Dendritic cell treated with granulocyte-macrophage colony-stimulating factor and Interleukin-4, amounts not matched to agents 40 ng/mL and 50 ng/mL, for 4 days (primary cell): Measurements from ENCODE around the gene PRSS22.
"Not testable (repeated sequence)": the region's sequence is repeated elsewhere in the genome, so short reads cannot be mapped to it uniquely, and the experiment has no call there.

ENCODE experiments used
- H3K27ac Mint-ChIP-seq: one replicate; pipeline ENCODE4 v1.8.0; 2022; ENCODE audit warnings: mild to moderate bottlenecking, mixed read lengths
- H3K27me3 Mint-ChIP-seq: one replicate; pipeline ENCODE4 v1.8.0; 2022; ENCODE audit warnings: mild to moderate bottlenecking, mixed read lengths
- H3K36me3 Mint-ChIP-seq: one replicate; pipeline ENCODE4 v1.8.0; 2022; ENCODE audit warnings: low read depth, mixed read lengths
- H3K4me1 Mint-ChIP-seq: one replicate; pipeline ENCODE4 v1.8.0; 2022; ENCODE audit warnings: low read depth, mixed read lengths
- H3K4me3 Mint-ChIP-seq: one replicate; pipeline ENCODE4 v1.8.0; 2022; ENCODE audit warnings: mild to moderate bottlenecking, moderate library complexity, mixed read lengths
- H3K9me3 Mint-ChIP-seq: one replicate; pipeline ENCODE4 v1.8.0; 2022; ENCODE audit warnings: mixed read lengths
- intact Hi-C: fragments of 100-400 bp; cut with micrococcal nuclease; formaldehyde crosslinking; loops from one replicate; pipeline ENCODE4 v1.15.0; 2022

PRSS22 gene

GRCh38 chr16:2857451-2858244, at the start of gene PRSS22:
PRSS22 (minus strand) TSS chr16:2858170; CDS start chr16:2858104, 66 bp downstream.
- no peaks in the 10 kb centered on the region for H3K36me3 Mint-ChIP-seq
- intact Hi-C loops = no loop called here
- H3K27ac Mint-ChIP-seq = peak within 1 kb of the TSS; percentile 3
- peaks cover 59% of the 10 kb centered on the region for H3K27me3 Mint-ChIP-seq
- H3K4me3 Mint-ChIP-seq = peak within 1 kb of the TSS; percentile 72
- peaks cover 41% of the 10 kb centered on the region for H3K4me1 Mint-ChIP-seq
- H3K9me3 Mint-ChIP-seq = peaks cover 24% of the 10 kb centered on the region

GRCh38 chr16:2907084-2907753, 49.2 kb upstream of the PRSS22 start:
- H3K9me3 Mint-ChIP-seq, H3K27me3 Mint-ChIP-seq, H3K4me3 Mint-ChIP-seq, intact Hi-C loops, H3K36me3 Mint-ChIP-seq: not testable (repeated sequence)
- H3K4me1 Mint-ChIP-seq = peaks cover 33% of the 10 kb centered on the region
- H3K27ac Mint-ChIP-seq = peak overlapping the region; percentile 82

- Mint-ChIP-seq H3K4me3 (peak overlapping the region; percentile 14), H3K27me3 (peaks cover 4% of the 10 kb centered on the region), H3K9me3 (no peaks in the 10 kb centered on the region), H3K27ac (peak overlapping the region; percentile 82), H3K36me3 (peaks cover 8% of the 10 kb centered on the region), H3K4me1 (peaks cover 27% of the 10 kb centered on the region)
- intact Hi-C loops = loop anchor here (2.0 kb wide), 1 partner anchor 23 kb away; the partner anchor contains the start of gene FLYWCH2
Measured at GRCh38 chr16:2905988-2906387, 48.0 kb upstream of the PRSS22 start.

- H3K9me3 Mint-ChIP-seq = no peaks in the 10 kb centered on the region
- intact Hi-C loops = loop anchor here (2.0 kb wide), 1 partner anchor 23 kb away; the partner anchor contains the start of gene FLYWCH2
- peak overlapping the region; percentile 79 for H3K4me3 Mint-ChIP-seq
Measured at GRCh38 chr16:2905241-2905987, 47.4 kb upstream of the PRSS22 start.

GRCh38 chr16:2904922-2905240, 46.9 kb upstream of the PRSS22 start:
- Mint-ChIP-seq H3K4me3 (peak overlapping the region; percentile 79), H3K27me3 (peaks cover 4% of the 10 kb centered on the region), H3K36me3 (peaks cover 14% of the 10 kb centered on the region), H3K4me1 (peaks cover 26% of the 10 kb centered on the region), H3K27ac (peak overlapping the region; percentile 92), H3K9me3 (no peaks in the 10 kb centered on the region)
- intact Hi-C loops = loop anchor here (1.0 to 2.0 kb wide), 2 partner anchors 14 to 22 kb away; partner anchors contain the start of gene FLYWCH2

More at GRCh38 chr16:2905241-2905987, 47.4 kb upstream of the PRSS22 start:
- peak overlapping the region; percentile 92 for H3K27ac Mint-ChIP-seq
- H3K36me3 Mint-ChIP-seq = peaks cover 8% of the 10 kb centered on the region
- H3K4me1 Mint-ChIP-seq = peaks cover 26% of the 10 kb centered on the region
- peaks cover 4% of the 10 kb centered on the region for H3K27me3 Mint-ChIP-seq

- peaks cover 26% of the 10 kb centered on the region for H3K4me1 Mint-ChIP-seq
- intact Hi-C loops = loop anchor here (1.0 to 2.0 kb wide), 2 partner anchors 15 to 22 kb away; partner anchors contain the start of gene FLYWCH2
- H3K4me3 Mint-ChIP-seq = peak overlapping the region; percentile 79
- H3K9me3 Mint-ChIP-seq = no peaks in the 10 kb centered on the region
- peaks cover 2% of the 10 kb centered on the region for H3K27me3 Mint-ChIP-seq
- H3K27ac Mint-ChIP-seq = peak overlapping the region; percentile 92
- peaks cover 19% of the 10 kb centered on the region for H3K36me3 Mint-ChIP-seq
Measured at GRCh38 chr16:2904100-2904921, 46.3 kb upstream of the PRSS22 start.

GRCh38 chr16:2902337-2903130, 44.6 kb upstream of the PRSS22 start:
- Mint-ChIP-seq H3K4me3 (no peak overlapping the region), H3K9me3 (no peaks in the 10 kb centered on the region)

GRCh38 chr16:2900526-2901075, 42.6 kb upstream of the PRSS22 start:
- H3K27me3 Mint-ChIP-seq = no peaks in the 10 kb centered on the region
- no peak overlapping the region for H3K4me3 Mint-ChIP-seq
- H3K4me1 Mint-ChIP-seq = peaks cover 7% of the 10 kb centered on the region
- peaks cover 56% of the 10 kb centered on the region for H3K36me3 Mint-ChIP-seq
- H3K9me3 Mint-ChIP-seq = no peaks in the 10 kb centered on the region
- H3K27ac Mint-ChIP-seq = no peak overlapping the region
- intact Hi-C loops = no loop called here

More at GRCh38 chr16:2902337-2903130, 44.6 kb upstream of the PRSS22 start:
- Mint-ChIP-seq H3K36me3 (peaks cover 37% of the 10 kb centered on the region), H3K4me1 (peaks cover 25% of the 10 kb centered on the region), H3K27me3 (no peaks in the 10 kb centered on the region), H3K27ac (no peak overlapping the region)
- intact Hi-C loops = no loop called here

GRCh38 chr16:2899564-2900072, 41.6 kb upstream of the PRSS22 start:
- no peak overlapping the region for H3K27ac Mint-ChIP-seq
- intact Hi-C loops = no loop called here
- H3K36me3 Mint-ChIP-seq = peaks cover 60% of the 10 kb centered on the region
- no peaks in the 10 kb centered on the region for H3K27me3 Mint-ChIP-seq
- H3K9me3 Mint-ChIP-seq = no peaks in the 10 kb centered on the region
- H3K4me3 Mint-ChIP-seq = no peak overlapping the region
- H3K4me1 Mint-ChIP-seq = peaks cover 7% of the 10 kb centered on the region

- no peaks in the 10 kb centered on the region for H3K27me3 Mint-ChIP-seq
- H3K36me3 Mint-ChIP-seq = peaks cover 62% of the 10 kb centered on the region
- intact Hi-C loops = no loop called here
- no peak overlapping the region for H3K4me3 Mint-ChIP-seq
- no peaks in the 10 kb centered on the region for H3K9me3 Mint-ChIP-seq
- H3K27ac Mint-ChIP-seq = no peak overlapping the region
- H3K4me1 Mint-ChIP-seq = peaks cover 6% of the 10 kb centered on the region
Measured at GRCh38 chr16:2898831-2899563, 41.0 kb upstream of the PRSS22 start.

GRCh38 chr16:2897110-2897509, 39.1 kb upstream of the PRSS22 start:
- intact Hi-C loops = no loop called here
- Mint-ChIP-seq H3K4me1 (no peaks in the 10 kb centered on the region), H3K27me3 (no peaks in the 10 kb centered on the region), H3K36me3 (peaks cover 66% of the 10 kb centered on the region), H3K4me3 (no peak overlapping the region), H3K27ac (no peak overlapping the region), H3K9me3 (no peaks in the 10 kb centered on the region)
